Lung (tissue), 12 donors: ENCODE data around the gene MPG. TPM values are rescaled to one million over a fixed set of nuclear protein-coding genes. Genes with fewer than 3 reads are reported as not detected.

Experiments used
- ATAC-seq: fragments of 200-7000 bp; cut with Tn5 transposase; one replicate; pipeline ENCODE4 v1.9.1; 2020; ENCODE audit warnings: moderate number of reproducible peaks; ENCODE audit not compliant: insufficient read depth, low FRiP score
- DNase-seq, 3 donors: peaks; one replicate each; pipeline ENCODE4 v3.0.0-alpha.2; 2013 to 2017
- H3K27ac ChIP-seq, 2 donors: one replicate each; pipeline ENCODE4 v1.5.1; 2013; ENCODE audit warnings: mild to moderate bottlenecking in 2 of 2, moderate library complexity in 2 of 2, control low read depth in 1 of 2, inconsistent platforms in 1 of 2, low read depth in 1 of 2, low read length in 1 of 2
- H3K27me3 ChIP-seq, 3 donors: one replicate each; pipeline ENCODE4 v1.5.1; 2013; ENCODE audit warnings: low read length in 2 of 3; ENCODE audit not compliant: control insufficient read depth in 3 of 3, insufficient read depth in 3 of 3
- H3K36me3 ChIP-seq, 4 donors: one replicate each; pipeline ENCODE4 v1.5.1; 2013; ENCODE audit warnings: low read length in 4 of 4, mild to moderate bottlenecking in 1 of 4, moderate library complexity in 1 of 4; ENCODE audit not compliant: control insufficient read depth in 4 of 4, insufficient read depth in 4 of 4
- H3K4me1 ChIP-seq, 5 donors: one replicate each; pipeline ENCODE4 v1.5.1; 2013; ENCODE audit warnings: low read length in 5 of 5, mild to moderate bottlenecking in 2 of 5, moderate library complexity in 1 of 5; ENCODE audit not compliant: control insufficient read depth in 5 of 5, insufficient read depth in 5 of 5
- H3K4me3 ChIP-seq: one replicate; pipeline ENCODE4 v1.5.1; 2013; ENCODE audit warnings: mild to moderate bottlenecking, control low read depth, moderate library complexity
- H3K9ac ChIP-seq, 2 donors: one replicate each; pipeline ENCODE4 v1.5.1; 2013; ENCODE audit warnings: low read length in 2 of 2, control low read depth in 1 of 2; ENCODE audit not compliant: insufficient read depth in 1 of 2
- H3K9me3 ChIP-seq, 4 donors: one replicate each; pipeline ENCODE4 v1.5.1; 2013; ENCODE audit warnings: low read length in 3 of 4, mild to moderate bottlenecking in 1 of 4, moderate library complexity in 1 of 4; ENCODE audit not compliant: control insufficient read depth in 4 of 4, insufficient read depth in 3 of 4
- CTCF ChIP-seq: IDR thresholded peaks from 2 replicates; pipeline ENCODE4 v1.5.1; 2012; ENCODE audit warnings: mild to moderate bottlenecking; ENCODE audit errors: control extremely low read depth, extremely low read depth
- WGBS, 2 donors: extraction: QIAGEN DNeasy Blood & Tissue Kit; methylation state at CpG; one replicate each; pipeline ENCODE4 v1.1.7; 2013; 5-methylcytosine and 5-hydroxymethylcytosine counted together
- polyA plus RNA-seq, 2 donors: library from polyadenylated mRNA; stranded (reverse); fragments of 200-250 nt; gene quantifications; one replicate each; pipeline ENCODE4 v1.2.1, GENCODE V29; 2013
- total RNA-seq, 2 donors: library from RNA; depleted of rRNA in 1 of 2; stranded (reverse); fragments of >200 nt in 1 of 2; gene quantifications; one replicate each; pipeline ENCODE4 v1.2.1, GENCODE V29; 2014 to 2021
- donor health status: control.
- donor health status: control.
- donor health status: Bipolar disorder and iron deficiency.
- donor health status: healthy.
- donor health status: DM: yes; HTN: yes; CAD: no.

MPG gene
- total and polyA plus RNA-seq, 4 donors = 61.1 to 101 (median 79.6) TPM

GRCh38 chr16:112153-112840, 34.3 kb downstream of the MPG start:
- Histone ChIP-seq H3K27ac (no peak overlapping the region), H3K9ac (no peak overlapping the region), H3K27me3 (no peaks in the 10 kb centered on the region), H3K36me3 (peaks cover 14 to 28% (median 19%) of the 10 kb centered on the region in 4 donors), H3K4me3 (no peak overlapping the region), H3K4me1 (no peaks in the 10 kb centered on the region), H3K9me3 (no peaks in the 10 kb centered on the region)
- WGBS, 2 donors = 95% methylated on average over 21 of the region's 21 CpGs
- DNase-seq (no peak), ATAC-seq (no peak)
- no peak for TF ChIP-seq CTCF

GRCh38 chr16:114327-114726, 36.3 kb downstream of the MPG start:
- Histone ChIP-seq H3K4me1 (peaks cover 0 to 3% (median 0%) of the 10 kb centered on the region in 5 donors), H3K9me3 (no peaks in the 10 kb centered on the region), H3K9ac (no peak overlapping the region), H3K4me3 (no peak overlapping the region), H3K36me3 (peaks cover 14 to 27% (median 17%) of the 10 kb centered on the region in 4 donors), H3K27ac (no peak overlapping the region), H3K27me3 (no peaks in the 10 kb centered on the region)
- ATAC-seq = no peak
- no peak for DNase-seq
- no peak for TF ChIP-seq CTCF
- WGBS, 2 donors = 90 to 94% methylated on average over 2 of the region's 2 CpGs

- H3K4me3 ChIP-seq = no peak overlapping the region
- H3K36me3 ChIP-seq = peaks cover 7 to 26% (median 14%) of the 10 kb centered on the region in 4 donors
Observed at GRCh38 chr16:116015-116414, 38.0 kb downstream of the MPG start.

More at GRCh38 chr16:116015-116414, 38.0 kb downstream of the MPG start:
- no peak overlapping the region for H3K27ac ChIP-seq
- H3K27me3 ChIP-seq = no peaks in the 10 kb centered on the region
- DNase-seq = no peak
- H3K4me1 ChIP-seq = peaks cover 0 to 3% (median 0%) of the 10 kb centered on the region in 5 donors
- H3K9me3 ChIP-seq = no peaks in the 10 kb centered on the region
- ATAC-seq = no peak
- 80 to 82% methylated on average over 7 of the region's 7 CpGs for WGBS, 2 donors
- H3K9ac ChIP-seq = no peak overlapping the region
- TF ChIP-seq CTCF = no peak
